MCF 10A (cell line): ENCODE data around the gene DUSP9. TPM values are rescaled to one million over a fixed set of nuclear protein-coding genes. Genes with fewer than 3 reads are reported as not detected.
"Not testable (repeated sequence)": the region's sequence is repeated elsewhere in the genome, so short reads cannot be mapped to it uniquely, and the experiment has no call there.

Source experiments
- BruUV-seq: library from RNA; stranded (reverse); fragments of 400-500 nt; replicated peaks from 2 replicates; lab custom pipeline; 2021; lab: Mats Ljungman, UMichigan
- CTCF ChIA-PET: fragments of 300-600 bp; sonication (Branson Sonifier 250); formaldehyde crosslinking; extraction: SDS; loops from one replicate; lab custom pipeline; 2021; ENCODE audit warnings: antibody characterized with exemption, inconsistent platforms; lab: Yijun Ruan, JAX
- POLR2A ChIA-PET: fragments of 300-600, 350-650 bp; sonication (Branson Sonifier 250); formaldehyde crosslinking; extraction: SDS; loops from one replicate; lab custom pipeline; 2020; ENCODE audit warnings: antibody characterized with exemption, inconsistent platforms; lab: Yijun Ruan, JAX
- DNase-seq: peaks from one replicate; pipeline ENCODE4 v3.0.0-alpha.2; 2018; ENCODE audit not compliant: unreplicated experiment
- H3K27ac Mint-ChIP-seq: one replicate; pipeline ENCODE4 v1.8.0; 2022; ENCODE audit warnings: mild to moderate bottlenecking, low read depth, mixed read lengths; ENCODE audit not compliant: unreplicated experiment
- H3K27me3 Mint-ChIP-seq: one replicate; pipeline ENCODE4 v1.8.0; 2022; ENCODE audit warnings: mixed read lengths; ENCODE audit not compliant: insufficient read depth, unreplicated experiment
- H3K36me3 Mint-ChIP-seq: one replicate; pipeline ENCODE4 v1.8.0; 2022; ENCODE audit warnings: mild to moderate bottlenecking, moderate library complexity, mixed read lengths; ENCODE audit not compliant: insufficient read depth, unreplicated experiment
- H3K4me1 Mint-ChIP-seq: one replicate; pipeline ENCODE4 v1.8.0; 2022; ENCODE audit warnings: mixed read lengths; ENCODE audit not compliant: insufficient read depth, unreplicated experiment
- H3K4me3 Mint-ChIP-seq: one replicate; pipeline ENCODE4 v1.8.0; 2022; ENCODE audit warnings: mild to moderate bottlenecking, moderate library complexity, mixed read lengths; ENCODE audit not compliant: unreplicated experiment
- H3K9me3 Mint-ChIP-seq: one replicate; pipeline ENCODE4 v1.8.0; 2022; ENCODE audit warnings: mixed read lengths; ENCODE audit not compliant: unreplicated experiment
- intact Hi-C: fragments of 100-400 bp; cut with micrococcal nuclease; formaldehyde crosslinking; loops from 2 replicates; pipeline ENCODE4 v1.14.1; 2022
- total RNA-seq: library from RNA; stranded (reverse); gene quantifications from 2 replicates; pipeline ENCODE4 v1.2.3, GENCODE V29; 2022
- TF ChIP-seq, protein P1 (sequence below): fragments of 200-600 bp; IDR thresholded peaks from one replicate; pipeline ENCODE4 v1.8.0; 2022; ENCODE audit warnings: antibody characterized with exemption, mild to moderate bottlenecking; ENCODE audit not compliant: unreplicated experiment

Gene DUSP9
- total RNA-seq, 1 experiment from 2014 or later: not detected

DNA sequence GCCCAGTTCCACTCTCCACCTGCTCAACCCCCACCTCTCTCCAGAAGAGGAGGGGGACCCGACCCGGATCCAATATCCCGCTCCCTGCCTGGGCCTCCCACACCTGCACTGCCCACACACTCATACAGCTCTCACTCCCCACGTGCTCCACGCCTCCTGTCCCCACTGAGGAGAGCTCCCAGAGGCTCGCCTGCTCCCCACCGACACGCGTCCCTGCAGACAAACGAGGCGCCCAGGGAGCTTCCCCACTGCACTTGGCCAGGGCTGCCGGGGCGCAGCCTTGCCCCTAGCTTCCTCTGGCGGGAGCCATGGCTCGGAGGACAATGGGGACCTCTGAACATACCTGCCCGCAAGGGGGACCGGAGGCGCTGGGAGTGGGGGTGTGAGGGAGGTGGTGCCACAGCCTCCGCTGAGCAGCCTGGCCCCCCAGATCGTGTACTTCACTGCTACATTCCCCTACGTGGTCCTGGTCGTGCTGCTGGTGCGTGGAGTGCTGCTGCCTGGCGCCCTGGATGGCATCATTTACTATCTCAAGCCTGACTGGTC is 45.7 kb downstream of the DUSP9 start:
- Mint-ChIP-seq H3K4me1 (no peaks in the 10 kb centered on the region), H3K36me3 (peaks cover 19% of the 10 kb centered on the region), H3K4me3 (peak overlapping the region; percentile 35), H3K9me3 (no peaks in the 10 kb centered on the region), H3K27me3 (no peaks in the 10 kb centered on the region), H3K27ac (no peak overlapping the region)
- DNase-seq: no peak
- ChIA-PET POLR2A (no interaction called here), CTCF (interaction anchor here (0.6 kb wide), 1 partner anchor 81 kb away, joined by 3 read pairs; no protein-coding TSS in a partner anchor)
- BruUV-seq: no TSS peak
- intact Hi-C loops: no loop called here
- TF ChIP-seq, protein P1, sequence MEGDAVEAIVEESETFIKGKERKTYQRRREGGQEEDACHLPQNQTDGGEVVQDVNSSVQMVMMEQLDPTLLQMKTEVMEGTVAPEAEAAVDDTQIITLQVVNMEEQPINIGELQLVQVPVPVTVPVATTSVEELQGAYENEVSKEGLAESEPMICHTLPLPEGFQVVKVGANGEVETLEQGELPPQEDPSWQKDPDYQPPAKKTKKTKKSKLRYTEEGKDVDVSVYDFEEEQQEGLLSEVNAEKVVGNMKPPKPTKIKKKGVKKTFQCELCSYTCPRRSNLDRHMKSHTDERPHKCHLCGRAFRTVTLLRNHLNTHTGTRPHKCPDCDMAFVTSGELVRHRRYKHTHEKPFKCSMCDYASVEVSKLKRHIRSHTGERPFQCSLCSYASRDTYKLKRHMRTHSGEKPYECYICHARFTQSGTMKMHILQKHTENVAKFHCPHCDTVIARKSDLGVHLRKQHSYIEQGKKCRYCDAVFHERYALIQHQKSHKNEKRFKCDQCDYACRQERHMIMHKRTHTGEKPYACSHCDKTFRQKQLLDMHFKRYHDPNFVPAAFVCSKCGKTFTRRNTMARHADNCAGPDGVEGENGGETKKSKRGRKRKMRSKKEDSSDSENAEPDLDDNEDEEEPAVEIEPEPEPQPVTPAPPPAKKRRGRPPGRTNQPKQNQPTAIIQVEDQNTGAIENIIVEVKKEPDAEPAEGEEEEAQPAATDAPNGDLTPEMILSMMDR: no peak

DNA sequence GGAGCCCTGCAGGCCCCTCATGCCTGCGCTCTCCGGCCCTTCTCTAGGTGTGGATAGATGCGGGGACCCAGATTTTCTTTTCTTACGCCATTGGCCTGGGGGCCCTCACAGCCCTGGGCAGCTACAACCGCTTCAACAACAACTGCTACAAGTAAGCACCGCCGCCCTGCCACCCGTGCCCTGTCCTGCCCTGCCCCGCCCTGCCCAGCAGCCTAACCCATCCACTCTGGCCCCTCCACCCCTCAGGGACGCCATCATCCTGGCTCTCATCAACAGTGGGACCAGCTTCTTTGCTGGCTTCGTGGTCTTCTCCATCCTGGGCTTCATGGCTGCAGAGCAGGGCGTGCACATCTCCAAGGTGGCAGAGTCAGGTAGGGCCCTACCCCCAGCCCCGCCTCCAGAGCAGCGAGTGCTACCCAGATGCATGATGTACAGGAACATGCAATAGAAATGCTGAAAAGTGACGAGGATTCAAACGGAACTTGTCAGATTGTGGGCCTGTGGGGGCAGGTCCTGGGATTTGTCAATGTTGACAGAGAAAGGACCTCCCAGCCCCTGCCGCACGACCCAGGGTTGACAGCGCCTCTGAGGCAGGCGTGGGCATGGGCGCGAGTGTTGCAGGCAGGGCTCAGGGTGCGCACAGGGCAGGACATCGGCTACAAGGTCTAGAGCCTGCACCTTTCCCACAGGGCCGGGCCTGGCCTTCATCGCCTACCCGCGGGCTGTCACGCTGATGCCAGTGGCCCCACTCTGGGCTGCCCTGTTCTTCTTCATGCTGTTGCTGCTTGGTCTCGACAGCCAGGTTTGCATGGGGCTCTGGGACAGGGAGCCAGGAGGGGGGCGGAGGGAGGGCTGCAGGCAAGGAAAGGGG is 46.4 kb downstream of the DUSP9 start:
- POLR2A ChIA-PET: no interaction called here
- DNase-seq: no peak
- Mint-ChIP-seq H3K27me3 (no peaks in the 10 kb centered on the region), H3K36me3 (peaks cover 25% of the 10 kb centered on the region), H3K27ac (no peak overlapping the region), H3K9me3 (no peaks in the 10 kb centered on the region), H3K4me1 (no peaks in the 10 kb centered on the region), H3K4me3 (no peak overlapping the region)
- CTCF ChIA-PET: interaction anchor here (0.6 kb wide), 1 partner anchor 82 kb away, joined by 3 read pairs; no protein-coding TSS in a partner anchor
- TF ChIP-seq, protein P1: no peak
- no TSS peak for BruUV-seq
- intact Hi-C loops: no loop called here

DNA sequence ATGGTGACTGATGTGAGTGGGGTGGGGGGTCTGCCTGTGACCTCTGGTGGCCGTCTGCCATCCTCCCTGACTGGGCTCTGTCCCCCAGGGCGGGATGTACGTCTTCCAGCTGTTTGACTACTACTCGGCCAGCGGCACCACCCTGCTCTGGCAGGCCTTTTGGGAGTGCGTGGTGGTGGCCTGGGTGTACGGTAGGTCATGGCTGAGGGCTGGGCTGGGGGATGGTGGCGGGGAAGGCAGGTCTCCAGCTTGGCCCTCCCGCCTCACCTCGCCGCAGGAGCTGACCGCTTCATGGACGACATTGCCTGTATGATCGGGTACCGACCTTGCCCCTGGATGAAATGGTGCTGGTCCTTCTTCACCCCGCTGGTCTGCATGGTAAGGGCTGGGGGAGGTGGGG is 47.3 kb downstream of the DUSP9 start:
- H3K27me3 Mint-ChIP-seq, POLR2A ChIA-PET, intact Hi-C loops, H3K4me1 Mint-ChIP-seq, DNase-seq, H3K27ac Mint-ChIP-seq, BruUV-seq, H3K9me3 Mint-ChIP-seq, H3K4me3 Mint-ChIP-seq: not testable (repeated sequence)
- peaks cover 25% of the 10 kb centered on the region for H3K36me3 Mint-ChIP-seq
- CTCF ChIA-PET: interaction anchor here (0.7 kb wide), 1 partner anchor 124 kb away, joined by 4 read pairs; no protein-coding TSS in a partner anchor

DNA sequence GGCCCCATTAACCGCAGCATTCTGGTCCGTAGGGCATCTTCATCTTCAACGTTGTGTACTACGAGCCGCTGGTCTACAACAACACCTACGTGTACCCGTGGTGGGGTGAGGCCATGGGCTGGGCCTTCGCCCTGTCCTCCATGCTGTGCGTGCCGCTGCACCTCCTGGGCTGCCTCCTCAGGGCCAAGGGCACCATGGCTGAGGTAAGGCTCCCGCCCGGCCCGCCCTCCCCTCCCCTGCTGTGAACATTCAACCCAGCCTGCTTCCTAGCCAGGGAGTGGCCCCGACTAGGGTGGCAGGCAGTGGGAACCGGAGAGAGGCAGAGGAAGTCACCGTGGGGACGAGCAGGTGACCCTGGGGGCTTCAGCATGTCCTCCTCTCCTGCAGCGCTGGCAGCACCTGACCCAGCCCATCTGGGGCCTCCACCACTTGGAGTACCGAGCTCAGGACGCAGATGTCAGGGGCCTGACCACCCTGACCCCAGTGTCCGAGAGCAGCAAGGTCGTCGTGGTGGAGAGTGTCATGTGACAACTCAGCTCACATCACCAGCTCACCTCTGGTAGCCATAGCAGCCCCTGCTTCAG is 47.8 kb downstream of the DUSP9 start:
- intact Hi-C loops: no loop called here
- Mint-ChIP-seq H3K4me3 (no peak overlapping the region), H3K27ac (no peak overlapping the region), H3K9me3 (no peaks in the 10 kb centered on the region), H3K27me3 (no peaks in the 10 kb centered on the region), H3K36me3 (peaks cover 25% of the 10 kb centered on the region), H3K4me1 (no peaks in the 10 kb centered on the region)
- ChIA-PET CTCF (interaction anchor here (0.7 kb wide), 1 partner anchor 123 kb away, joined by 4 read pairs; no protein-coding TSS in a partner anchor), POLR2A (no interaction called here)
- no peak for DNase-seq
- BruUV-seq: TSS peak; percentile 21
- TF ChIP-seq, protein P1: no peak
